IPS-NIHi11 (cell line): ENCODE results near the gene FAM181A.

Source experiments
- DNase-seq: peaks from one replicate; pipeline ENCODE4 v3.0.0; 2012; ENCODE audit warnings: mixed read lengths, low spot score

The FAM181A gene

DNA sequence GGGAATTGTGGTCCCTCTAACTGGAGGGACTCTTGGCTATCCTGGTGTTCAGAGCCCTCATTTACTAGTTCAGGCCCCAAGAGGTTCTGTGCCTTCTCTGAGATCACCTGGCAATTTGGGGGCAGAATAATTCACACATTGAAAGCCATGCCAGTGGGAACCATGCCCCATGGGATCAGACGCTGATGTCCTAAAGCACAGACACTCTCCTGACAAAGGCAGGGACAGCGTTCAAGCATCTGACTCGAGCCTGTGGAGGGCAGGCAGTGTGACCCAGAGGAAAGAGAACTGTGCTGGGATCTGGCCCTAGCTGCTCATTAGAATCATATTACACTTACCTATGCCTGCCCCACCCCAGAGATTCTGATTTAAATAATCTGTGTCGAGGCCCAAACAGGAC is 51.6 kb downstream of the FAM181A start:
- DNase-seq = no peak
